GM23338 (cell line): Measurements from ENCODE around the gene GRAMD1C. TPM values are rescaled to one million over a fixed set of nuclear protein-coding genes. Genes with fewer than 3 reads are reported as not detected.

ENCODE experiments used
- ATAC-seq: fragments of 200-7000 bp; cut with Tn5 transposase; 3 replicates; pipeline ENCODE4 v1.9.1; 2020
- DNase-seq: peaks from one replicate; pipeline ENCODE4 v3.0.0-alpha.2; 2015; ENCODE audit warnings: low spot score
- H2AFZ ChIP-seq: fragments of 200-600 bp; sonication (generic); 2 replicates; pipeline ENCODE4 v1.8.0; 2016; ENCODE audit warnings: antibody characterized with exemption, mild to moderate bottlenecking, moderate library complexity
- H3F3A ChIP-seq: fragments of 200-600 bp; sonication (generic); replicated peaks from 2 replicates; pipeline ENCODE4 v1.8.0; 2017; ENCODE audit warnings: antibody characterized with exemption, mixed run types, low read depth
- H3K27ac ChIP-seq: fragments of 200-600 bp; sonication (generic); 2 replicates; pipeline ENCODE4 v1.6.1; 2016; ENCODE audit warnings: low read depth
- H3K27me3 ChIP-seq: fragments of 200-600 bp; sonication (generic); 2 replicates; pipeline ENCODE4 v1.8.0; 2016; ENCODE audit warnings: mild to moderate bottlenecking, mixed run types, moderate library complexity; ENCODE audit not compliant: insufficient read depth
- H3K36me3 ChIP-seq: fragments of 200-600 bp; sonication (generic); 2 replicates; pipeline ENCODE4 v1.8.0; 2016; ENCODE audit warnings: mild to moderate bottlenecking; ENCODE audit not compliant: insufficient read depth
- H3K4me1 ChIP-seq: fragments of 200-600 bp; sonication (generic); 2 replicates; pipeline ENCODE4 v1.8.0; 2016; ENCODE audit warnings: mild to moderate bottlenecking, moderate library complexity; ENCODE audit not compliant: insufficient read depth
- H3K4me2 ChIP-seq: fragments of 200-600 bp; sonication (generic); 2 replicates; pipeline ENCODE4 v1.7.1; 2017; ENCODE audit warnings: mixed run types
- H3K4me3 ChIP-seq: fragments of 200-600 bp; sonication (generic); 2 replicates; pipeline ENCODE4 v1.6.1; 2016; ENCODE audit warnings: mixed run types
- H3K79me2 ChIP-seq: fragments of 200-600 bp; sonication (generic); replicated peaks from 2 replicates; pipeline ENCODE4 v1.8.0; 2017; ENCODE audit warnings: mild to moderate bottlenecking; ENCODE audit not compliant: insufficient read depth
- H3K9me2 ChIP-seq: fragments of 200-600 bp; sonication (generic); 2 replicates; pipeline ENCODE4 v1.8.0; 2017; ENCODE audit not compliant: insufficient read depth
- H4K20me1 ChIP-seq: fragments of 200-600 bp; sonication (generic); replicated peaks from 2 replicates; pipeline ENCODE4 v1.8.0; 2017; ENCODE audit warnings: mild to moderate bottlenecking; ENCODE audit not compliant: insufficient read depth
- H3K27ac Mint-ChIP-seq: 2 replicates; pipeline ENCODE4 v1.8.0; 2020; ENCODE audit warnings: inconsistent platforms, mild to moderate bottlenecking, moderate library complexity, mixed read lengths
- H3K27me3 Mint-ChIP-seq: 3 replicates; pipeline ENCODE4 v1.8.0; 2022; ENCODE audit warnings: low read depth, mild to moderate bottlenecking, moderate library complexity, mixed read lengths, inconsistent platforms; ENCODE audit not compliant: insufficient read depth, poor library complexity
- H3K36me3 Mint-ChIP-seq: 3 replicates; pipeline ENCODE4 v1.8.0; 2021; ENCODE audit warnings: low read depth, mild to moderate bottlenecking, inconsistent platforms, moderate library complexity, mixed read lengths
- H3K4me1 Mint-ChIP-seq: 3 replicates; pipeline ENCODE4 v1.8.0; 2020; ENCODE audit warnings: mild to moderate bottlenecking, inconsistent platforms, mixed read lengths
- H3K4me3 Mint-ChIP-seq: 3 replicates; pipeline ENCODE4 v1.8.0; 2021; ENCODE audit warnings: moderate library complexity, mild to moderate bottlenecking, inconsistent platforms, mixed read lengths
- H3K9me3 Mint-ChIP-seq: 3 replicates; pipeline ENCODE4 v1.8.0; 2020; ENCODE audit warnings: moderate library complexity, mild to moderate bottlenecking, inconsistent platforms, mixed read lengths
- CREB1 ChIP-seq: fragments of 250-450 bp; sonication (Bioruptor Pico); IDR thresholded peaks from 2 replicates; pipeline ENCODE4 v1.5.0; 2020; ENCODE audit warnings: low read depth, mild to moderate bottlenecking, moderate library complexity
- EZH2phosphoT487 ChIP-seq: fragments of 200-600 bp; sonication (generic); IDR thresholded peaks from one replicate; pipeline ENCODE4 v1.8.1; 2018; ENCODE audit warnings: antibody characterized with exemption; ENCODE audit not compliant: unreplicated experiment
- JUNB ChIP-seq: IDR thresholded peaks from one replicate; pipeline ENCODE4 v1.6.1; 2016; ENCODE audit warnings: antibody characterized with exemption; ENCODE audit not compliant: unreplicated experiment
- POLR2AphosphoS5 ChIP-seq: IDR thresholded peaks from 2 replicates; pipeline ENCODE4 v1.6.1; 2016; ENCODE audit warnings: antibody characterized with exemption, low read depth
- ZNF114 ChIP-seq: fragments of 250-450 bp; sonication (Bioruptor Pico); IDR thresholded peaks from 2 replicates; pipeline ENCODE4 v1.5.0; 2020; ENCODE audit warnings: mild to moderate bottlenecking, moderate library complexity
- ZNF331 ChIP-seq: fragments of 250-450 bp; sonication (Bioruptor Pico); IDR thresholded peaks from 2 replicates; pipeline ENCODE4 v1.5.0; 2020; ENCODE audit warnings: low read depth, mild to moderate bottlenecking, moderate library complexity
- ZNF462 ChIP-seq: fragments of 250-450 bp; sonication (Bioruptor Pico); IDR thresholded peaks from 2 replicates; pipeline ENCODE4 v1.5.0; 2020; ENCODE audit warnings: mild to moderate bottlenecking, moderate library complexity
- polyA plus RNA-seq: library from polyadenylated mRNA; unstranded; fragments of >200 nt; fragmentation: Nextera tagmentation; extraction: Ambion mirVana; gene quantifications from 2 replicates; pipeline ENCODE4 v1.2.1, GENCODE V29; 2016
- total RNA-seq: library from RNA; depleted of rRNA; stranded (reverse); fragments of >200 nt; shearing (Covaris generic); gene quantifications from 2 replicates; pipeline ENCODE4 v1.2.3, GENCODE V29; 2014

The GRAMD1C gene
- total and polyA plus RNA-seq, 2 experiments from 2014 or later, result 3.3 to 3.6 TPM

GRCh38 chr3:113947372-113948014, 108.9 kb downstream of the GRAMD1C start, which contains the start of gene ZDHHC23 (continued):
- TF ChIP-seq ZNF462 (CRISPR knock-in tag), result no peak

GRCh38 chr3:113948015-113948917, 109.7 kb downstream of the GRAMD1C start:
- H3K36me3 ChIP-seq, result no peaks in the 10 kb centered on the region
- H3K4me3 ChIP-seq, result peak overlapping the region; percentile 58
- H3K9me2 ChIP-seq, result no peaks in the 10 kb centered on the region
- peak overlapping the region; percentile 80 for H3K4me2 ChIP-seq
- peaks cover 14% of the 10 kb centered on the region for H3K4me1 ChIP-seq
- H3K79me2 ChIP-seq, result 0 out of 2 replicates have a peak, but pooled peaks cover 5% of the 10 kb centered on the region
- H4K20me1 ChIP-seq, result no peaks in the 10 kb centered on the region
- H3K27me3 Mint-ChIP-seq, result peaks cover 8% of the 10 kb centered on the region
- H3K27ac ChIP-seq, result no peak overlapping the region
- no peak overlapping the region for H3K27ac Mint-ChIP-seq
- H3K27me3 ChIP-seq, result peaks cover 8% of the 10 kb centered on the region; the same call in 1 of the 2 replicates
- peak overlapping the region; percentile 84 for H2AFZ ChIP-seq
- H3K4me1 Mint-ChIP-seq, result peaks cover 14% of the 10 kb centered on the region
- H3K9me3 Mint-ChIP-seq, result no peaks in the 10 kb centered on the region
- H3F3A ChIP-seq, result peaks cover 6% of the 10 kb centered on the region
- DNase-seq (peak; percentile 80), ATAC-seq (peak; percentile 89)
- H3K36me3 Mint-ChIP-seq, result peaks cover 7% of the 10 kb centered on the region; the same call in 1 of the 3 replicates
- H3K4me3 Mint-ChIP-seq, result peak overlapping the region; percentile 75
- TF ChIP-seq EZH2phosphoT487 (no peak), ZNF114 (CRISPR knock-in tag) (no peak), JUNB (no peak), ZNF462 (CRISPR knock-in tag) (no peak), CREB1 (CRISPR knock-in tag) (peak; percentile 7; the same call in 1 of the 2 replicates), ZNF331 (no peak), POLR2AphosphoS5 (peak; percentile 25; the same call in 1 of the 2 replicates)
